Measurements from ENCODE around the gene SNX10. TPM values are rescaled to one million over a fixed set of nuclear protein-coding genes. Genes with fewer than 3 reads are reported as not detected.

SNX10 gene
- total and polyA plus RNA-seq, 2 of the 8 experiments (the other 6 are each of a cell fraction or from before 2014, with no cell fraction given) = 4.4 to 9.6 TPM

- Histone ChIP-seq H3K27ac (ENCODE audit: low read depth, low read length) (no peak overlapping the region), H3K23ac (ENCODE audit: insufficient read length) (no peak overlapping the region), H3K4me1 (replicated peaks in 1 of 4; ENCODE audit: control insufficient read depth in 3 of 4, insufficient read depth in 4 of 4, low read length in 3 of 4) (no peaks in the 10 kb centered on the region; a peak in 4 of 7 replicates), H3K79me1 (ENCODE audit: low read depth, low read length) (no peaks in the 10 kb centered on the region), H2BK120ac (replicated peaks; ENCODE audit: low read depth, low read length) (no peak overlapping the region), H2BK5ac (ENCODE audit: low read depth, low read length) (no peak overlapping the region), H3K18ac (ENCODE audit: extremely low read depth, low read length) (no peak overlapping the region), H2AFZ (ENCODE audit: low read length) (no peak overlapping the region), H4K91ac (replicated peaks; ENCODE audit: insufficient read length, low read length) (no peak overlapping the region), H2BK20ac (ENCODE audit: low read length) (no peak overlapping the region), H3K9me3 (ENCODE audit: insufficient read depth in 2 of 2, low read depth in 1 of 2, low read length in 1 of 2) (no peaks in the 10 kb centered on the region), H3K79me2 (ENCODE audit: control insufficient read depth in 1 of 2, insufficient read depth in 2 of 2, low read length in 2 of 2) (no peaks in the 10 kb centered on the region), H3K14ac (ENCODE audit: insufficient read length) (no peak overlapping the region), H4K8ac (ENCODE audit: extremely low read depth, insufficient read depth, low read length) (peak overlapping the region; percentile 6; the same call in 1 of the 2 replicates), H2BK15ac (ENCODE audit: low read length) (no peak overlapping the region), H3K36me3 (ENCODE audit: control insufficient read depth in 2 of 4, insufficient read depth in 4 of 4, low read length in 3 of 4) (no peaks in the 10 kb centered on the region), H3K4me2 (ENCODE audit: insufficient read depth in 1 of 2, low read depth in 2 of 2, low read length in 2 of 2) (no peak overlapping the region), H3K4me3 (ENCODE audit: extremely low read depth in 1 of 4, insufficient read depth in 2 of 4, low read depth in 3 of 4, low read length in 4 of 4) (no peak overlapping the region), H3K4ac (replicated peaks; ENCODE audit: insufficient read length, low read depth, low read length) (no peak overlapping the region), H4K20me1 (replicated peaks in 1 of 2; ENCODE audit: control insufficient read depth in 1 of 2, insufficient read depth in 2 of 2, low read length in 2 of 2) (no peaks in the 10 kb centered on the region), H3K9ac (replicated peaks in 1 of 4; ENCODE audit: extremely low read depth in 1 of 4, low read depth in 3 of 4, low read length in 3 of 4) (no peak overlapping the region), H2AK5ac (ENCODE audit: low read depth, low read length) (no peak overlapping the region), H3K56ac (replicated peaks; ENCODE audit: insufficient read length, low read depth, low read length) (no peak overlapping the region), H2BK12ac (ENCODE audit: low read depth, low read length) (no peak overlapping the region), H4K5ac (ENCODE audit: insufficient read length, low read depth, low read length) (no peak overlapping the region), H3K27me3 (replicated peaks in 1 of 4; ENCODE audit: control insufficient read depth in 3 of 4, extremely low read depth in 1 of 4, insufficient read depth in 3 of 4, low read length in 3 of 4) (no peaks in the 10 kb centered on the region), H3K23me2 (ENCODE audit: low read depth, low read length) (no peaks in the 10 kb centered on the region)
- FAIRE-seq (no peak), DNase-seq (ENCODE audit: low read depth in 1 of 2, low spot score in 2 of 2) (no peak)
- TF ChIP-seq KDM4A (IDR thresholded peaks at IDR 0.05; ENCODE audit: low read depth, low read length, severe bottlenecking) = no peak
- no peak for TF ChIP-seq RXRA (IDR thresholded peaks at IDR 0.05; ENCODE audit: insufficient read depth, low read depth, low read length)
- TF ChIP-seq GABPA (IDR thresholded peaks at IDR 0.05; ENCODE audit: borderline replicate concordance, insufficient read depth, low read length) = no peak
- TF ChIP-seq SP4 (IDR thresholded peaks at IDR 0.05; ENCODE audit: low read length) = no peak
- TF ChIP-seq RNF2 (IDR thresholded peaks at IDR 0.05; ENCODE audit: borderline replicate concordance, low read depth, low read length, missing control alignments, poor library complexity, severe bottlenecking) = no peak
- TF ChIP-seq CEBPB (IDR thresholded peaks at IDR 0.05; ENCODE audit: low read depth, low read length) = no peak
- no peak for TF ChIP-seq GTF2F1 (IDR thresholded peaks at IDR 0.05; ENCODE audit: borderline replicate concordance, low read depth, low read length)
- peak in 1 of 2 experiments; percentile 3; a peak in 1 of 4 replicates for TF ChIP-seq RAD21 (IDR thresholded peaks at IDR 0.05 in 1 of 2, conservative IDR thresholded peaks at IDR 0.05 in 1 of 2; ENCODE audit: low read depth in 2 of 2, low read length in 2 of 2)
- CTCF ChIA-PET (ENCODE audit: partially characterized antibody) = interaction anchor here (0.6 to 1.3 kb wide), 2 partner anchors 53 to 124 kb away, joined by 3 read pairs; no protein-coding TSS in a partner anchor
- WGBS, 2 experiments (ENCODE audit: extremely low coverage in 1 of 2, insufficient coverage in 1 of 2, insufficient read length in 1 of 2, insufficient replicate concordance in 2 of 2, low coverage in 1 of 2, low lambda C conversion rate in 2 of 2, missing lambda C conversion rate in 1 of 2) = 93% methylated on average over 6 of the region's 9 CpGs; no CpG with 5 or more reads in 1 of the 2 experiments
- POLR2A ChIA-PET (ENCODE audit: partially characterized antibody) = interaction anchor here (0.9 to 2.1 kb wide), 4 partner anchors 138 to 148 kb away, joined by 3 to 6 read pairs (median 4); partner anchors contain the start of gene CBX3
Measured at GRCh38 chr7:26345837-26346236, 54.2 kb downstream of the SNX10 start.

Data from H1 (cell line).